Lower leg skin (tissue), 4 donors: Measurements from ENCODE around the gene BBS5. TPM values are rescaled to one million over a fixed set of nuclear protein-coding genes. Genes with fewer than 3 reads are reported as not detected.
"Not testable (repeated sequence)": the region's sequence is repeated elsewhere in the genome, so short reads cannot be mapped to it uniquely, and the experiment has no call there.

Source experiments
- DNase-seq, 2 donors: peaks; one replicate each; pipeline ENCODE4 v3.0.0-alpha.2; 2019; ENCODE audit warnings: low spot score in 2 of 2
- H3K4me3 ChIP-seq: fragments of 200-600 bp; sonication (generic); 2 replicates; pipeline ENCODE4 v1.5.1; 2017; ENCODE audit warnings: mild to moderate bottlenecking, low read depth; ENCODE audit not compliant: poor library complexity, severe bottlenecking
- POLR2A ChIP-seq, 2 donors: fragments of 450-650 bp; IDR thresholded peaks; one replicate each; pipeline ENCODE4 v1.6.1; 2016 to 2017; ENCODE audit warnings: antibody characterized with exemption in 2 of 2, mild to moderate bottlenecking in 1 of 2, moderate library complexity in 1 of 2
- WGBS, 2 donors: methylation state at CpG; one replicate each; pipeline ENCODE4 v1.1.5; 2018; 5-methylcytosine and 5-hydroxymethylcytosine counted together
- intact Hi-C: fragments of 100-400 bp; cut with DNase I; formaldehyde crosslinking; loops from one replicate; pipeline ENCODE4 v1.15.0; 2023; ENCODE audit warnings: low total_unique reads
- total RNA-seq, 4 donors: library from RNA; depleted of rRNA; stranded (reverse); fragments of >200 nt; gene quantifications; one replicate each; pipeline ENCODE4 v1.1.0, GENCODE V29; 2016
- TF ChIP-seq, protein P1 (sequence below), 3 donors: fragments of 450-650 bp; IDR thresholded peaks; one replicate each; pipeline ENCODE4 v1.5.1; 2016; ENCODE audit warnings: antibody characterized with exemption in 3 of 3, mild to moderate bottlenecking in 3 of 3, moderate library complexity in 2 of 3

The BBS5 gene
- total RNA-seq: 1 to 10 TPM; 4.7 to 7.9 (median 5.3) TPM

DNA sequence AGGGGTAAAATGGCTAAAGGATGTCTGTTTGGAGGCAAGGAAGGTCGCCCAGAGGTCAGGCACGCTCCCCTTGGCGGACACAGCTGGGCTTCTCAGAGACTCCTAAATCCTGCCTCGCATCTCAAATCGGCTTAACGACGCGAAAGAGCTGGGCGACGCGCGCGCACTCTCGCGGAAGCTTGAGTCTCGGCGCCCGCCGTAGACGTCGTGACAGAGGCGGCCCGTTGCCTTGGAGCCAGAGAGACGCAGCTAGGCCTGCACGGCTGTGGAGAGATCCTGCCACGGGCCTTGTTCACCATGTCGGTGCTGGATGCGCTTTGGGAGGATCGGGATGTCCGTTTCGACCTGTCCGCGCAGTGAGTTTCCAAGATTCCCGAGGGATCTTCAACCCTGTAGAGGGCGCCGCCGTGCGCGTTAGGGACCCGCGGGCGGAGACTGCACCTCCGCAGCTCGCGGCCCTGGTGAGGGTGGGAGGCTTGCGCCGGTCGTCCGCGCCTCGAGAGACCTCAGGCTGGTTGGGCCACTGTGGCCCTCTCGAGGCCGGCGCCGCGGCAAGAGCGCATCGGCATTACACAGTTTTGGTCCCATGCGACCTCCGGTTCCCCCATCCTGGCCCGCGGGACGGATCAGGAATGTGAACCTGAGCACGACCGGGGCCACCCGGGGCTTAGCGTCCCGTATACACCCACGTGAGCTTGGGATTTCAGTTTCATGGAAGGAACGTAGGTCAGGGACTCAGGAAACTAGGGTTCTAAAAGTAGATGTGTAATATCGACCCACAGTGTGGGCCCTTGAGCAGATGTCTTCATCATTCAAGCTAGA, at the start of gene BBS5:
BBS5 (plus strand) TSS at position 238 of the 822 bp plus-strand sequence; CDS start at position 298, 60 bp downstream.
- TF ChIP-seq, protein P1, sequence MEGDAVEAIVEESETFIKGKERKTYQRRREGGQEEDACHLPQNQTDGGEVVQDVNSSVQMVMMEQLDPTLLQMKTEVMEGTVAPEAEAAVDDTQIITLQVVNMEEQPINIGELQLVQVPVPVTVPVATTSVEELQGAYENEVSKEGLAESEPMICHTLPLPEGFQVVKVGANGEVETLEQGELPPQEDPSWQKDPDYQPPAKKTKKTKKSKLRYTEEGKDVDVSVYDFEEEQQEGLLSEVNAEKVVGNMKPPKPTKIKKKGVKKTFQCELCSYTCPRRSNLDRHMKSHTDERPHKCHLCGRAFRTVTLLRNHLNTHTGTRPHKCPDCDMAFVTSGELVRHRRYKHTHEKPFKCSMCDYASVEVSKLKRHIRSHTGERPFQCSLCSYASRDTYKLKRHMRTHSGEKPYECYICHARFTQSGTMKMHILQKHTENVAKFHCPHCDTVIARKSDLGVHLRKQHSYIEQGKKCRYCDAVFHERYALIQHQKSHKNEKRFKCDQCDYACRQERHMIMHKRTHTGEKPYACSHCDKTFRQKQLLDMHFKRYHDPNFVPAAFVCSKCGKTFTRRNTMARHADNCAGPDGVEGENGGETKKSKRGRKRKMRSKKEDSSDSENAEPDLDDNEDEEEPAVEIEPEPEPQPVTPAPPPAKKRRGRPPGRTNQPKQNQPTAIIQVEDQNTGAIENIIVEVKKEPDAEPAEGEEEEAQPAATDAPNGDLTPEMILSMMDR (IDR thresholded peaks at IDR 0.05): no peak
- no peak for TF ChIP-seq POLR2A (IDR thresholded peaks at IDR 0.05)
- H3K4me3 ChIP-seq: peak within 1 kb of the TSS; percentile 64
- WGBS, 2 donors: 0 to 1% methylated on average over 43 to 48 of the region's 71 CpGs
- DNase-seq: peak; percentile 64 to 93
- intact Hi-C loops: loop anchor here (5.0 kb wide), 1 partner anchor 333 kb away; no protein-coding TSS in a partner anchor

DNA sequence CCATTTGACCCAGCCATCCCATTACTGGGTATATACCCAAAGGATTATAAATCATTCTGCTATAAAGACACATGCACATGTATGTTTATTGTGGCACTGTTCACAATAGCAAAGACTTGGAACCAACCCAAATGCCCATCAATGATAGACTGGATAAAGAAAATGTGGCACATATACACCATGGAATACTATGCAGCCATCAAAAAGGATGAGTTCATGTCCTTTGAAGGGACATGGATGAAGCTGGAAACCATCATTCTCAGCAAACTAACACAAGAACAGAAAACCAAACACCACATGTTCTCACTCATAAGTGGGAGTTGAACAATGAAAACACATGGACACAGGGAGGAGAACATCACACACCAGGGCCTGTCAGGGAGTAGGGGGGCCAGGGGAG, 47.5 kb upstream of the BBS5 start:
- H3K4me3 ChIP-seq, intact Hi-C loops, DNase-seq: not testable (repeated sequence)

DNA sequence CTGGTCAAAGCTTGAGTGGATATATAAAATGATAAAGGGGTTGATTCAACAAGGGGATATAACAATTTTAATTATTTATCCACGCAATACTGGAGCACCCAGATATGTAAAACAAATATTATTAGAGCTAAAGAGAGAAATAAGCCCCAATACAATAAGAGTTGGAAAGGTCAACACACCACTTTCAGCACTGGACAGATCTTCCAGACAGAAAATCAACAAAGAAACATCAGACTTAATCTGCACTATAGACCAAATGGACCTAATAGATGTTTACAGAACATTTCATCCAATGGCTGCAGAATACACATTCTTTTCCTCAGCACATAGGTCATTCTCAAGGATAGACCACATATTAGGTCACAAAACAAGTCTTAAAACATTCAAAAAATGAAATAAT, 45.1 kb upstream of the BBS5 start:
- WGBS, 2 donors: 88 to 89% methylated on average over 1 of the region's 1 CpG
- DNase-seq, intact Hi-C loops, H3K4me3 ChIP-seq: not testable (repeated sequence)

DNA sequence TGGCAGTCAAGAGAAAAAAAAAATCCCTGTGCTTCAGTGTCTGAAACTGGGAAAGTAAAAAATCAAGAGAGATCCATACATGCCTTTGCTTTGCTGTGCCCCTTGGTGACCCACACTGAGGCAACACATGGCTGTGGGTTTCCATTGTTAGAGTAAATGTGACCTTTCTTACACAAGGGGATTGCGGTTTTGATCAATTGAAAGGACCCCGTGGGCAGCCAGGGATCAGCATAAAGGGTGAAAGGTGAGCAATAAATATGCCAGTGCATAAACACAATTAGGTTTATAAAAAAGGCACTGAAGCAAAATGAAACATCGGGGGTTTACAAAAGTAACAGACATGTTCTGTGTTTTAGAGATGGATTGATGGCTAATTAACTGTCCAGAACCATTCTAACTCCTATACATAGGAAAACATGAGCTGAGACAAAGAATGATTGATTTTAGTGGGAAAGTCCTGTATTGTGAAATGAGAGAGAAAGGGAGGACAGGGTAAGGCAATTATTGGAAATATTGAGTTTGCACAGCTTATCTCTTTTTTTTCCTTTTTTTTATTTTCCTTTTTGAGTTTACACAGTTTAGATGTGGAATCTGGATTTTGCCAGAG, 40.7 kb upstream of the BBS5 start:
- DNase-seq: no peak
- 19 to 24% methylated on average over 3 of the region's 3 CpGs for WGBS, 2 donors
- no peak for TF ChIP-seq POLR2A (IDR thresholded peaks at IDR 0.05)
- TF ChIP-seq, protein P1 (IDR thresholded peaks at IDR 0.05): no peak
- intact Hi-C loops: no loop called here
- H3K4me3 ChIP-seq: no peak overlapping the region

DNA sequence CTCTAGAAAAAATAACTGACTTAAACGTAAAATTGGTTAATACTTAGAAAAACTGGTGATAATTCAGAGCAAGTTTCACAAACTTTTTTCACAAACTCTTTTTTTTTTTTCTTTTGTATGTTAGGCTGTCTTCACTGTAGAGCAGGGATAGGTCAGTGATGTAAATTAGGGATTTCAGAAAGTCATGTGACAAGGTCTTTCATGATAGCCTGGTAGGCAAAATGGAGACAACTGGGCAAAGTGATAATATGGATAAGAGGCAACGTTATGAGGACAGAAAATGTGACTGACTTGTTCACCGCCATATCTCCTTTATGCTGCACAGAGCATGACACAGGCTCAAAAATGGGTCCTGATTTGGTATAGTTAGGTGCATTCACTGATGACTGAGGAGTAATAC, 39.4 kb upstream of the BBS5 start:
- no peak for DNase-seq
- 88 to 94% methylated on average over 3 of the region's 3 CpGs for WGBS, 2 donors
- intact Hi-C loops: no loop called here
- no peak for TF ChIP-seq POLR2A (IDR thresholded peaks at IDR 0.05)
- TF ChIP-seq, protein P1 (IDR thresholded peaks at IDR 0.05): no peak
- no peak overlapping the region for H3K4me3 ChIP-seq

DNA sequence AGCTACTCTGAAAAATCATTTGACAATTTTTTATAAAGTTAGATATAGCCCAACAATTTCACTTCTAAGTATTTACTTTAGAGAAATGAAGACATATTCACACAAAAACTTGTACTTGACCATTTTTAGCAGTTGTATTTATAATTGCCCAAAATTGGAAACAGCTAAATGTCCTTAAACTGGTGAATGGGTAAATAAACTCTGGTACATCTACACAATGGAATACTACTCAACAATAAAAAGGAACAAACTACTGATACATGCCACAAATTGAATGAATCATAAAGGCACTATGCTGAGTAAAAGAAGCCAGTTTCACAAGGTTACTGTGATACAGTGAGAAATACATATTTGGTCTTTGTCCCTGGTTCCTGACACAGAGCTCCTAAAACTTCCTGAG, 32.8 kb upstream of the BBS5 start:
- TF ChIP-seq, protein P1 (IDR thresholded peaks at IDR 0.05): no peak
- no peak for TF ChIP-seq POLR2A (IDR thresholded peaks at IDR 0.05)
- intact Hi-C loops: no loop called here
- no peak overlapping the region for H3K4me3 ChIP-seq
- DNase-seq: no peak
